Endothelial cell of umbilical vein (primary cell): ENCODE measurements around the gene FBN2. TPM values are rescaled to one million over a fixed set of nuclear protein-coding genes. Genes with fewer than 3 reads are reported as not detected.

ENCODE experiments used
- BruUV-seq: library from RNA; stranded (reverse); fragments of 400-500 nt; replicated peaks from 2 replicates; lab custom pipeline; 2021; lab: Mats Ljungman, UMichigan
- CTCF ChIA-PET: fragments of 300-600, 350-600 bp; sonication (Branson Sonifier 250); formaldehyde crosslinking; loops from one replicate; lab custom pipeline; 2021; ENCODE audit warnings: antibody characterized with exemption, inconsistent platforms; lab: Charles Lee
- POLR2A ChIA-PET: fragments of 300-600, 350-600 bp; sonication (Branson Sonifier 250); formaldehyde crosslinking; loops from one replicate; lab custom pipeline; 2021; ENCODE audit warnings: antibody characterized with exemption, inconsistent platforms; lab: Charles Lee
- DNase-seq: peaks from one replicate; pipeline ENCODE4 v3.0.0-alpha.2; 2011; ENCODE audit warnings: low read depth, low spot score
- FAIRE-seq: peaks from 2 replicates; lab custom pipeline; 2011; peaks lifted over from hg19 to GRCh38; lab: Jason Lieb, UNC
- H2AFZ ChIP-seq: 2 replicates; pipeline ENCODE4 v1.6.0; 2012; ENCODE audit warnings: low read depth, low read length, control low read depth, inconsistent platforms
- H3K27ac ChIP-seq: 2 replicates; pipeline ENCODE4 v1.5.1; 2011; ENCODE audit warnings: low read depth, mild to moderate bottlenecking, control low read depth, low read length, moderate library complexity; ENCODE audit not compliant: insufficient read depth
- H3K27me3 ChIP-seq, 2 experiments: 2 replicates each; pipeline versions ENCODE4 v1.6.0 to v1.6.1; 2011; ENCODE audit warnings: low read length in 2 of 2, mixed read lengths in 1 of 2; ENCODE audit not compliant: control insufficient read depth in 2 of 2, insufficient read depth in 2 of 2
- H3K36me3 ChIP-seq, 2 experiments: 2 replicates in 1 of 2; 3 replicates in 1 of 2; pipeline ENCODE4 v1.5.1; 2011; ENCODE audit warnings: low read length in 2 of 2, mild to moderate bottlenecking in 1 of 2, moderate library complexity in 1 of 2; ENCODE audit not compliant: control insufficient read depth in 2 of 2, insufficient read depth in 2 of 2; ENCODE audit errors: extremely low read depth in 1 of 2
- H3K4me1 ChIP-seq: 3 replicates; pipeline ENCODE4 v1.5.1; 2011; ENCODE audit warnings: mild to moderate bottlenecking, low read length; ENCODE audit not compliant: control insufficient read depth, insufficient read depth; ENCODE audit errors: extremely low read depth
- H3K4me2 ChIP-seq: 2 replicates; pipeline ENCODE4 v1.6.1; 2011; ENCODE audit warnings: low read length, control low read depth, mixed read lengths; ENCODE audit not compliant: insufficient read depth
- H3K4me3 ChIP-seq, 3 experiments: fragments of 200-600 bp in 1 of 3; sonication (generic), shearing (Covaris generic) in 1 of 3; replicated peaks in 1 of 3; 2 replicates each; pipeline ENCODE4 v1.5.1; 2011 to 2016; ENCODE audit warnings: control low read depth in 3 of 3, low read length in 3 of 3, mild to moderate bottlenecking in 2 of 3, inconsistent platforms in 1 of 3, low read depth in 1 of 3, moderate library complexity in 1 of 3; ENCODE audit not compliant: insufficient read depth in 1 of 3
- H3K79me2 ChIP-seq: 2 replicates; pipeline ENCODE4 v1.6.0; 2012; ENCODE audit warnings: low read length, inconsistent platforms; ENCODE audit not compliant: control insufficient read depth, insufficient read depth
- H3K9ac ChIP-seq: replicated peaks from 2 replicates; pipeline ENCODE3; 2011; ENCODE audit warnings: low read length, control low read depth; ENCODE audit not compliant: insufficient read depth; ENCODE audit errors: extremely low read depth
- H3K9me1 ChIP-seq: replicated peaks from 3 replicates; pipeline ENCODE4 v1.6.0; 2011; ENCODE audit warnings: mild to moderate bottlenecking, low read length; ENCODE audit not compliant: control insufficient read depth, insufficient read depth; ENCODE audit errors: extremely low read depth
- H3K9me3 ChIP-seq: replicated peaks from 2 replicates; pipeline ENCODE4 v1.5.1; 2012; ENCODE audit warnings: low read length, inconsistent platforms; ENCODE audit not compliant: control insufficient read depth, insufficient read depth
- H4K20me1 ChIP-seq: replicated peaks from 2 replicates; pipeline ENCODE3; 2011; ENCODE audit warnings: mild to moderate bottlenecking, low read length; ENCODE audit not compliant: control insufficient read depth, insufficient read depth; ENCODE audit errors: extremely low read depth
- CTCF ChIP-seq, 2 donors: IDR thresholded peaks; 1 replicate in 1 of 2; 2 replicates in 1 of 2; pipeline ENCODE4 v1.5.1; 2011; ENCODE audit warnings: low read length in 2 of 2, mild to moderate bottlenecking in 2 of 2, moderate library complexity in 2 of 2, control low read depth in 1 of 2, inconsistent platforms in 1 of 2, low read depth in 1 of 2; ENCODE audit not compliant: insufficient read depth in 1 of 2; ENCODE audit errors: extremely low read depth in 1 of 2
- FOS ChIP-seq: IDR thresholded peaks from 2 replicates; pipeline ENCODE4 v1.6.1; 2011; ENCODE audit warnings: mild to moderate bottlenecking, low read length, moderate library complexity, borderline replicate concordance; ENCODE audit not compliant: insufficient read depth
- GATA2 ChIP-seq: IDR thresholded peaks from 2 replicates; pipeline ENCODE4 v1.7.0; 2011; ENCODE audit warnings: low read depth, mild to moderate bottlenecking, moderate library complexity, mixed read lengths, low read length; ENCODE audit not compliant: insufficient read length, insufficient read depth
- JUN ChIP-seq: IDR thresholded peaks from 2 replicates; pipeline ENCODE4 v1.6.1; 2011; ENCODE audit warnings: borderline replicate concordance, low read depth; ENCODE audit not compliant: insufficient read length, insufficient read depth
- MAX ChIP-seq: IDR thresholded peaks from 2 replicates; pipeline ENCODE4 v1.6.1; 2011; ENCODE audit not compliant: insufficient read depth, insufficient read length
- POLR2A ChIP-seq: IDR thresholded peaks from 2 replicates; pipeline ENCODE4 v1.6.1; 2012; ENCODE audit warnings: low read depth, mild to moderate bottlenecking, control low read depth, low read length
- dilution Hi-C: fragments of 300-500 bp; cut with MboI; formaldehyde crosslinking; loops from one replicate; pipeline ENCODE4 v1.15.0; 2019; ENCODE audit warnings: low sequenced_read_pairs; ENCODE audit not compliant: extremely low pct_ligation_motif_present
- intact Hi-C: fragments of 100-400 bp; cut with micrococcal nuclease; formaldehyde crosslinking; loops from one replicate; pipeline ENCODE4 v1.10.0; 2022
- polyA plus RNA-seq, 4 experiments: library from polyadenylated mRNA; depleted of rRNA in 3 of 4; stranded (reverse) in 3 of 4; unstranded in 1 of 4; fragments of >200 nt; gene quantifications; 2 replicates each; pipeline versions ENCODE4 v1.2.1 to v1.2.3, GENCODE V29; 2011 to 2012; ENCODE audit warnings: missing spikeins in 1 of 4
- total RNA-seq: library from RNA; stranded (reverse); gene quantifications from 2 replicates; pipeline ENCODE4 v1.2.3, GENCODE V29; 2021

Gene FBN2
- total and polyA plus RNA-seq, 2 donors (not counting 3 experiments of a cell fraction or from before 2014, with no cell fraction given): 21.8 to 57.4 TPM

GRCh38 chr5:128228521-128228920, 309.5 kb downstream of the FBN2 start:
- TF ChIP-seq GATA2 (no peak), JUN (no peak), MAX (no peak), POLR2A (no peak), CTCF (IDR thresholded peaks at IDR 0.05; ENCODE audit: extremely low read depth in 1 of 2, insufficient read depth in 1 of 2, low read depth in 1 of 2, low read length in 2 of 2) (no peak)
- dilution Hi-C loops: no loop called here
- Histone ChIP-seq H3K36me3 (no peaks in the 10 kb centered on the region), H3K9me3 (no peaks in the 10 kb centered on the region), H3K27me3 (no peaks in the 10 kb centered on the region), H4K20me1 (no peaks in the 10 kb centered on the region), H3K9ac (no peak overlapping the region), H3K4me2 (no peak overlapping the region), H3K4me3 (no peak overlapping the region), H3K9me1 (no peaks in the 10 kb centered on the region), H2AFZ (no peak overlapping the region), H3K4me1 (no peaks in the 10 kb centered on the region), H3K27ac (no peak overlapping the region), H3K79me2 (no peaks in the 10 kb centered on the region)
- no TSS peak for BruUV-seq
- intact Hi-C loops: no loop called here
- DNase-seq (no peak), FAIRE-seq (no peak)
- CTCF ChIA-PET: interaction anchor here (1.2 to 1.3 kb wide), 2 partner anchors 270 to 362 kb away, joined by 3 to 4 read pairs; no protein-coding TSS in a partner anchor
- POLR2A ChIA-PET: no interaction called here

GRCh38 chr5:128228008-128228407, 310.0 kb downstream of the FBN2 start:
- H3K9me3 ChIP-seq: no peaks in the 10 kb centered on the region
- no peaks in the 10 kb centered on the region for H3K4me1 ChIP-seq
- H3K4me2 ChIP-seq: no peak overlapping the region
- no peak overlapping the region for H2AFZ ChIP-seq
- BruUV-seq: no TSS peak
- no peaks in the 10 kb centered on the region for H4K20me1 ChIP-seq
- H3K27ac ChIP-seq: no peak overlapping the region
- ChIA-PET CTCF (interaction anchor here (1.2 to 1.3 kb wide), 2 partner anchors 271 to 362 kb away, joined by 3 to 4 read pairs; no protein-coding TSS in a partner anchor), POLR2A (no interaction called here)
- no peak for TF ChIP-seq POLR2A
- TF ChIP-seq FOS: peak; percentile 39
- TF ChIP-seq JUN: peak; percentile 28
- intact Hi-C loops (no loop called here), dilution Hi-C loops (no loop called here)
- H3K36me3 ChIP-seq: no peaks in the 10 kb centered on the region
- H3K9ac ChIP-seq: no peak overlapping the region
- no peaks in the 10 kb centered on the region for H3K79me2 ChIP-seq
- no peak for FAIRE-seq
- DNase-seq: peak; percentile 28
- H3K4me3 ChIP-seq: no peak overlapping the region
- H3K27me3 ChIP-seq: no peaks in the 10 kb centered on the region
- H3K9me1 ChIP-seq: no peaks in the 10 kb centered on the region
